Measurements from ENCODE around the gene RGS7. TPM values are rescaled to one million over a fixed set of nuclear protein-coding genes. Genes with fewer than 3 reads are reported as not detected.

The RGS7 gene
- total RNA-seq, 1 experiment from 2014 or later = 1.5 TPM

- Histone ChIP-seq H2BK120ac (ENCODE audit: low read depth, low read length, poor library complexity, severe bottlenecking) (no peak overlapping the region), H3K4ac (ENCODE audit: low read depth, low read length) (no peak overlapping the region), H2BK15ac (ENCODE audit: low read depth, low read length) (no peak overlapping the region), H3K9me3 (ENCODE audit: control insufficient read depth, low read depth, low read length) (no peaks in the 10 kb centered on the region), H3K79me2 (ENCODE audit: insufficient read depth, low read length) (no peaks in the 10 kb centered on the region), H3K9ac (ENCODE audit: extremely low read depth, insufficient read length, low read length) (no peak overlapping the region), H2AK5ac (ENCODE audit: insufficient read length, low read length) (no peak overlapping the region), H2BK5ac (ENCODE audit: insufficient read length, low read length) (no peak overlapping the region), H2BK20ac (ENCODE audit: low read depth, low read length, poor library complexity, severe bottlenecking) (no peak overlapping the region), H4K8ac (replicated peaks; ENCODE audit: insufficient read length, low read depth, low read length) (no peak overlapping the region), H3K56ac (ENCODE audit: insufficient read length, low read depth, low read length) (no peak overlapping the region), H2BK12ac (ENCODE audit: insufficient read length, low read depth, low read length) (no peak overlapping the region), H4K91ac (ENCODE audit: insufficient read length, low read depth, low read length) (no peak overlapping the region), H3K27ac (ENCODE audit: insufficient read length, low read depth, low read length) (no peak overlapping the region), H3K18ac (ENCODE audit: insufficient read length, low read depth, low read length) (no peak overlapping the region), H3K4me1 (ENCODE audit: insufficient read depth, low read length) (no peaks in the 10 kb centered on the region; the same call in 1 of the 2 replicates), H3K23me2 (ENCODE audit: insufficient read length, low read depth, low read length, poor library complexity, severe bottlenecking) (no peaks in the 10 kb centered on the region), H3K23ac (ENCODE audit: insufficient read length, low read depth, low read length) (no peak overlapping the region), H4K20me1 (ENCODE audit: control insufficient read depth, insufficient read depth, insufficient read length) (no peaks in the 10 kb centered on the region), H2AFZ (ENCODE audit: low read length) (no peak overlapping the region), H3K4me2 (ENCODE audit: insufficient read depth, insufficient read length, low read length) (no peak overlapping the region), H3K79me1 (ENCODE audit: insufficient read depth, low read depth, low read length, poor library complexity, severe bottlenecking) (no peaks in the 10 kb centered on the region), H3K27me3 (ENCODE audit: insufficient read depth, low read length) (no peaks in the 10 kb centered on the region), H3K14ac (ENCODE audit: insufficient read depth, low read length) (no peak overlapping the region), H3T11ph (ENCODE audit: low read length) (no peak overlapping the region), H4K5ac (ENCODE audit: insufficient read length, low read depth, low read length) (no peak overlapping the region)
- no peaks in the 10 kb centered on the region for H3K27me3 Mint-ChIP-seq (ENCODE audit: low read depth)
- no peak for DNase-seq
- H3K27ac Mint-ChIP-seq = peak overlapping the region in 2 of 3 experiments; percentile 5 to 81; a peak in 3 of 7 replicates
- WGBS (ENCODE audit: extremely low coverage, insufficient read length, low lambda C conversion rate) = no CpG with 5 or more reads among the region's 2 CpGs
- TF ChIP-seq CTCF (conservative IDR thresholded peaks at IDR 0.05) = no peak
- peaks cover 0 to 3% of the 10 kb centered on the region in 2 experiments for H3K9me3 Mint-ChIP-seq
- H3K4me3 Mint-ChIP-seq = no peak overlapping the region
- peaks cover 21 to 27% of the 10 kb centered on the region in 2 experiments for H3K4me1 Mint-ChIP-seq
- peaks cover 0 to 6% (median 0%) of the 10 kb centered on the region in 3 experiments; a peak in 3 of 7 replicates for H3K36me3 Mint-ChIP-seq (ENCODE audit: insufficient read depth in 1 of 3, low read depth in 3 of 3)
Observed at GRCh38 chr1:241219449-241219848, 137.6 kb downstream of the RGS7 start.
